GM19238 (cell line): Measurements from ENCODE around the gene HDAC9.

Experiments used
- DNase-seq: peaks from one replicate; pipeline ENCODE4 v3.0.0; 2011; ENCODE audit warnings: low spot score; ENCODE audit not compliant: insufficient read length

Gene HDAC9

GRCh38 chr7:18590241-18590640 is 94.7 kb downstream of the HDAC9 start:
- no peak for DNase-seq

- no peak for DNase-seq
These were observed 95.3 kb downstream of the HDAC9 start for GRCh38 chr7:18590744-18591340.

GRCh38 chr7:18593602-18594279 is 98.2 kb downstream of the HDAC9 start:
- DNase-seq = no peak

DNA sequence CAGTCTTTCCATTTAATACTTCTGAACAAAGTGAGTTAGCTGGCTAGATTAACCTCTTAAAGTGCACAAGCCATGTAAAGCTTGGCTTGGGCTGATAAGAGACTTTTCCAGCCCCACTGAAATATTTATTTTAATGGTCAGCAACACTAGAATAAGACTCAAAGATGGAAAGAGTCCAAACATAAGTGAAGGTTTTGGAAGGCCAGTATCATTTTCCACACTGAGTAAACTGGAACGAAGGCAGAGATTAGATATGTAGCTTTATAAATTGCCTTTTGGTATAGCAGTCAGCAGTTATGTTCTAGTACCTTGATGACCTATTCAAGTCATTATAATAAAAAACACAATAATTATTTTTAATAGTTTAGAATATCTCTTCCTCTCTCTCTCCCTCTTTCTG is 102.2 kb downstream of the HDAC9 start:
- DNase-seq = no peak

- DNase-seq = no peak
These were observed 111.5 kb downstream of the HDAC9 start for GRCh38 chr7:18607025-18607424.

- no peak for DNase-seq
These were observed 114.9 kb downstream of the HDAC9 start for GRCh38 chr7:18610331-18610948.

- no peak for DNase-seq
These were observed 119.3 kb downstream of the HDAC9 start for GRCh38 chr7:18614841-18615240.

GRCh38 chr7:18619311-18619710 is 123.8 kb downstream of the HDAC9 start:
- no peak for DNase-seq

DNA sequence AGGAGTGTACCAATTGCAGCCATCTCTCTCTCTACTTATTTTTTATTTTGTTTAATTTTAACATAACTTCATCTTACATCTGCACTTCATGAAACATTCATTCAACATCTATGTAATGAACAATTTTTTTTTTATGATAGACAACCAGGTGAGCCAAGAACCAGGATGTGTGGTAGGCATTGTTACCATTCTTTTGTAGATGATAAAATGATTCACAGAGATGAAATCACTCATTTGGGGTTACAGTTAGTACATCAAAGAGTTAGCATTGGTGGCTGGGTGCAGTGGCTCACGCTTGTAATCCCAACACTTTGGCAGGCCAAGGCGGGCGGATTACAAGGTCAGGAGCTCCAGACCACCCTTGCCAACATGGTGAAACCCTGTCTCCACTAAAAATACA is 127.8 kb downstream of the HDAC9 start:
- no peak for DNase-seq

- DNase-seq = no peak
These were observed 128.9 kb downstream of the HDAC9 start for GRCh38 chr7:18624459-18624858.

DNA sequence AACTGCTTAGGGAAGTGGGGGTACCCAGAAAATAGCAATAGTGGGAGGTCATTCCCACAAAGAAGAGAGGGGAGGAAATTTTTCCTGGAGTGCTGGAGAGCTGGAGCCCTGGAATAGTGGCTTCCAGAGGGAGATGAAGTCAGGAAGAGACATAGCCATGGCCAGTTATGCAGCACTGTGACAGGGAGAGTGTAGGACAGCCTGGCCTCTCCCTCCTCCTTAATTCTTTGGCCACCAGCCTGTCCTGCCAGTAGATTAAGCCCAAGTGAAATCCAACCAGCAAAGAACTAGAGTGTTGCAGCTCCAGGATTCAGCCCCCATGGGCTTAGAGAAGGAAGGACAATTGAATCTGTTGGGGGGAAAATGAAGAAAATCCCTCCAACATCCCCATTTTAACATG is 130.5 kb downstream of the HDAC9 start:
- no peak for DNase-seq

DNA sequence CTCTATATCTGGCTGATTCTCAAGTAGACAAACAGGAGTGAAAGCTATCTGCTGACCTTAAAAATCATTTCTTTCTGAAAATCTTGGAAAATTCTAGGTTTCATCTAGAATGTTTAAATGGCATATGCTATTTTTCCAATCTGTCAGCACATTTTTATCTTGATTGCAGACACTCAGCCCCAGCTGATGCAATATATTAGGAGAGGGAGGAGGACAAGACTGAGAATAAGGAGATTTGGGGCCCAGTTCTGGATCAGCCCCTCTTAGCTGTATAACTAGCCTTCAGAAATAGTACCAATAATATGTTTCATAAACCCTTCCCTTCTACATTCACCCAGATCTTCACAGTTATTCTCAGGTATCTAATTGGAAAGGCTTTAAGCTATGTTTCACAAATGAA is 131.2 kb downstream of the HDAC9 start:
- DNase-seq = no peak

GRCh38 chr7:18637516-18637915 is 142.0 kb downstream of the HDAC9 start:
- no peak for DNase-seq

GRCh38 chr7:18638594-18639452 is 143.3 kb downstream of the HDAC9 start:
- no peak for DNase-seq

DNA sequence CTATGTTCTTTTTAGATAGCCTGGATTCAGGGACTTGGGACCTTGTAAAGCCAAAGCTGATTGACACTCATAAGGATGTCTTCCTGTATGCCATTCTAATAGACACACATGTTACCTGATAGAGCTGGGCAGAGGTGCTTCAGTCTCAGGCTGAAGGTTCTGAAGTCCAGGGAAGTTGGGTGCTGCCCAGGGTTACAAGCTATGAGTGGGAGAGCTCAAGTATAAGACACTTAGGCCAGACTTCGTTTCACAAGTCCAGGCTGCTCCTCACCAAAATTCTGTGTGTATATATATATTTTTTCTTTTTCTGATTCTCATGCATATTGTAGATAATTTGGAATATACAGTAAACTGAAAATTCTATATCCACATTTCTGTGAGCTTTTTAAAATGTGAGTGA is 144.2 kb downstream of the HDAC9 start:
- DNase-seq = no peak

DNA sequence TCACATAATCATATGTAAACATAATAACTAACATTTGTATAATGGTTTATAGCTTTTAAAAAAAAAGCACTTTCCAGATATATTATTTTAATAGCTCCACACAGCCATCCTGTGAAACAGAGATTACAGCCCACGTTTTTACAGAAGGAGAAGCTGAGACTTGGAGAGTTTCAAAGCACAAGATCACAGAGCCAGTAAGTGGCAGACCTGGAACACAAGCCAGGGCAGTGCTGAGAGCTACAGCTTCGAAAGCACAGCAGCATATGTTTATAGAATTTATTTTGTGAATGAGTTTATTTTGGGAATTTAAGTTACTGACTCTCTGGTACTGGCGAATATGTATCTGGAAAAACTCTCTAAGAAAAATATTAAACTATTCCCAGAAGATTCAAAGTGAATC is 149.4 kb downstream of the HDAC9 start:
- DNase-seq = no peak

DNA sequence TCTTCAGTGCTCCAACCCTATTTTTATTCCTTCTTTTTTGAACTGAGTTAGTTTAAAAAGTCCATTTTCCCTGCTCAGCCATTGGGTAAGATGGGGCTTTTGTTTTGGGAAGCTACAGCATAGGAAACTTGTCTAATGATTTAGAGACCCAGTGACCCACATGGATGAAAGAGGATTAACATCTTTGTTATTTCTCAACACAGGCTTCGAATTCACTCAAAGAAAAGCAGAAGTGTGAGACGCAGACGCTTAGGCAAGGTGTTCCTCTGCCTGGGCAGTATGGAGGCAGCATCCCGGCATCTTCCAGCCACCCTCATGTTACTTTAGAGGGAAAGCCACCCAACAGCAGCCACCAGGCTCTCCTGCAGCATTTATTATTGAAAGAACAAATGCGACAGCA is 152.0 kb downstream of the HDAC9 start:
- DNase-seq = no peak

- DNase-seq = no peak
These were observed 153.6 kb downstream of the HDAC9 start for GRCh38 chr7:18648849-18649758.

DNA sequence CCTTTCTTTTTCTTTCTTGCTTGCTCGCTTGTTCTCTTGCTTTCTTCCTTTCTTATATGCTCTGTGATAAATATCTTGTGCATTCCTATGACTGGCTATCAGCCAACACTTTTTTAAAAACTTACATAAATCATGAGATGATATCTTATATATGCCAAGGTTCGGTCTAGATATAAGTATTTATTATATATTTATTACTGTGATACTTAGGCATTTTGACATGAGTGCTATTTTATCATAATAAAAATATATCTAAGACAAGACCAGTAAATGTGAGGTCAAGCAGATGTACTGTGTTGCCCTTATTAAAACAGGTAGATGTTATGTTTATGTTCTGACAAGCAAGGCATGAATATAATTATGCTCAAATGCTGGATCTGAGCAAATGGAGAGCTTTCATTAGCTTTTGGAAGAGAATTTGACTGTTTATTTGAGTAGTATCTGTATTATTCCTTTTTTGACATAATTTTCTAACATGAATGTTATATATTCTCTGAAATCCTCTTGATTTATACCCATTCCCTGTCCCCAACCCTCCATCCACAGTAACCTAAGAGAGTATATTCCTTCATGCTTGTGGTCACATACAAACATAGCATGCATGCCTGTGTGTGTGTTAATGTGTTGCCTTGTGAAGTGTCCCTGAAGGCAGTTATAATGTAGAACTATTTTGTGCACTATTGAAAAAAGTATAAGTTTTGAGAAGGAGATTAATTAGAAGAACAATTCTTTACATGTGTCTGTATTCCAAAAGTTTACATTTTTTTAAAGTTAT is 158.0 kb downstream of the HDAC9 start:
- DNase-seq = no peak

GRCh38 chr7:18654709-18655108 is 159.2 kb downstream of the HDAC9 start:
- DNase-seq = no peak
